Stimulated activated naive B cell treated with anti-CD40 and anti-IgM and Interleukin-4, amounts not matched to agents 10 μg/mL and 1 μg/mL and 100 μg/mL, for 72 hours (primary cell): Measurements from ENCODE around the gene SSTR4.

Source experiments
- ATAC-seq, 2 donors: fragments of 150-1000 bp; cut with Tn5 transposase; replicated peaks; 2 replicates each; pipeline ENCODE4 v1.10.0; 2021; ENCODE audit warnings: moderate library complexity in 1 of 2
- DNase-seq: peaks from one replicate; pipeline ENCODE4 v3.0.0; 2021
- H3K27ac Mint-ChIP-seq: one replicate; pipeline ENCODE4 v1.8.0; 2022; ENCODE audit warnings: mild to moderate bottlenecking, mixed read lengths
- H3K27me3 Mint-ChIP-seq, 2 donors: one replicate each; pipeline ENCODE4 v1.8.0; 2022; ENCODE audit warnings: mixed read lengths in 2 of 2
- H3K36me3 Mint-ChIP-seq, 2 donors: one replicate each; pipeline ENCODE4 v1.8.0; 2022; ENCODE audit warnings: mixed read lengths in 2 of 2, mild to moderate bottlenecking in 1 of 2
- H3K4me1 Mint-ChIP-seq, 2 donors: one replicate each; pipeline ENCODE4 v1.8.0; 2022; ENCODE audit warnings: mixed read lengths in 2 of 2, mild to moderate bottlenecking in 1 of 2
- H3K4me3 Mint-ChIP-seq, 2 donors: one replicate each; pipeline ENCODE4 v1.8.0; 2022; ENCODE audit warnings: mild to moderate bottlenecking in 2 of 2, mixed read lengths in 2 of 2, moderate library complexity in 1 of 2
- H3K9me3 Mint-ChIP-seq, 2 donors: one replicate each; pipeline ENCODE4 v1.8.0; 2022; ENCODE audit warnings: mixed read lengths in 2 of 2, mild to moderate bottlenecking in 1 of 2

The SSTR4 gene

DNA sequence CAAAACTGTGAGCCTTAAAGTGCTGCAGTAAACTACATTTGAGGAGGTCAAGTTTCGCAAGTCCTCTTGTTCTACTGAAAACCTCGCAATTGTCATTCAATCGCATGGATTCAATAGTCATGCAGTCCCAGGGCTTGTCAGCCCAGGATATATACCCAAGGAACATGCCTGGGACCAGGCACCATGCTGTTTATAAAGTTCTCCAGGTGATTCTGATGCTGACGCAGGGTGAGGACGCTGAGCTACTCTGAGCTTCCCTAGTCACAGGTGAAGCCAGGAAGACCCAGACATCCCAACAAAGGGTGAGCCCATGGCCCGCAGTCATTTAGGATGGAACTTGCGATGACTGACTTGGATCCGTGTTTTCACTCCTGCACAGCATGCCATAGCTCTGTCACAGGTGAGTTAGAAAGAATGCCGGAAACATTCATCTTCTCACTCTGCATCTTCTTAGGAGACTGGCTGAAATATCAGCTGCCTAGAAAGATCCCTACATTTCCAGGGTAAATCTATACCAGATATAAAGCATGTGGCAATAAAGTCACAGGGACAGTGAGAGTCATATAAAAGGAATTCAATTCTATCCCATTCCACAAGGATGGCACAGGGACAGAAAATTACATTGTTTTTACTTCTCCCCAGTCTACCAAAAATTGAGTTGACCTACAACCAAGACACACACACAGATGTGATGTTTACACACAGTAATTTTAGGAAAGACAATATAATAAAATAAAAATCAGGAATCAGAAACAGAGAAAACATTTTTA is 27.0 kb upstream of the SSTR4 start:
- Mint-ChIP-seq H3K9me3 (no peaks in the 10 kb centered on the region), H3K27ac (no peak overlapping the region), H3K36me3 (no peaks in the 10 kb centered on the region), H3K27me3 (no peaks in the 10 kb centered on the region), H3K4me1 (no peaks in the 10 kb centered on the region), H3K4me3 (no peak overlapping the region)
- ATAC-seq = no peak
- DNase-seq = no peak

- H3K9me3 Mint-ChIP-seq = no peaks in the 10 kb centered on the region
- no peak for DNase-seq
- no peak overlapping the region for H3K27ac Mint-ChIP-seq
- ATAC-seq = no peak
- no peak overlapping the region for H3K4me3 Mint-ChIP-seq
- H3K36me3 Mint-ChIP-seq = no peaks in the 10 kb centered on the region
- no peaks in the 10 kb centered on the region for H3K27me3 Mint-ChIP-seq
- no peaks in the 10 kb centered on the region for H3K4me1 Mint-ChIP-seq
Observed at GRCh38 chr20:23008667-23009066, 26.4 kb upstream of the SSTR4 start.

DNA sequence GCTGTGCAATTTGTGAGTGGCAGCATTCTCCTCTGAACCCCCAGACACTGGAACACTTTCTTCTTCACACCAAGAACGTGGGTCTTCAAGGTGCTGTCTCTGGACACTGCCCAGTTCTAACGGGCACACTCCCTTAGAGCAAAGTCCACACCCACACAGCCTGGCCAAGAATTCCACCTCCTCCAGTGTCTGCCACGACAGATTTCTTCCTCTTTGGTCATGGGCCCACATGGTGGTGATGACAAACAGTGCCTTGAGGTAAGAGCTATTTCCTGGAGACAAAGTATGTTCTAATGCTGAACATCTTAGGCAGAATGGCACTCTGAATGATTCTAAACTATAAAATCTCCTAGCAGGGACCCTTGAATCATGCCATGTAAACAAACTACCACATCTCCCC is 25.5 kb upstream of the SSTR4 start:
- H3K9me3 Mint-ChIP-seq = no peaks in the 10 kb centered on the region
- DNase-seq (no peak), ATAC-seq (no peak)
- no peak overlapping the region for H3K27ac Mint-ChIP-seq
- H3K27me3 Mint-ChIP-seq = no peaks in the 10 kb centered on the region
- no peak overlapping the region for H3K4me3 Mint-ChIP-seq
- no peaks in the 10 kb centered on the region for H3K4me1 Mint-ChIP-seq
- H3K36me3 Mint-ChIP-seq = no peaks in the 10 kb centered on the region

- Mint-ChIP-seq H3K36me3 (no peaks in the 10 kb centered on the region), H3K27me3 (no peaks in the 10 kb centered on the region), H3K4me3 (no peak overlapping the region), H3K9me3 (no peaks in the 10 kb centered on the region), H3K27ac (no peak overlapping the region), H3K4me1 (no peaks in the 10 kb centered on the region)
- ATAC-seq (no peak), DNase-seq (no peak)
Observed at GRCh38 chr20:23010096-23010495, 25.0 kb upstream of the SSTR4 start.

DNA sequence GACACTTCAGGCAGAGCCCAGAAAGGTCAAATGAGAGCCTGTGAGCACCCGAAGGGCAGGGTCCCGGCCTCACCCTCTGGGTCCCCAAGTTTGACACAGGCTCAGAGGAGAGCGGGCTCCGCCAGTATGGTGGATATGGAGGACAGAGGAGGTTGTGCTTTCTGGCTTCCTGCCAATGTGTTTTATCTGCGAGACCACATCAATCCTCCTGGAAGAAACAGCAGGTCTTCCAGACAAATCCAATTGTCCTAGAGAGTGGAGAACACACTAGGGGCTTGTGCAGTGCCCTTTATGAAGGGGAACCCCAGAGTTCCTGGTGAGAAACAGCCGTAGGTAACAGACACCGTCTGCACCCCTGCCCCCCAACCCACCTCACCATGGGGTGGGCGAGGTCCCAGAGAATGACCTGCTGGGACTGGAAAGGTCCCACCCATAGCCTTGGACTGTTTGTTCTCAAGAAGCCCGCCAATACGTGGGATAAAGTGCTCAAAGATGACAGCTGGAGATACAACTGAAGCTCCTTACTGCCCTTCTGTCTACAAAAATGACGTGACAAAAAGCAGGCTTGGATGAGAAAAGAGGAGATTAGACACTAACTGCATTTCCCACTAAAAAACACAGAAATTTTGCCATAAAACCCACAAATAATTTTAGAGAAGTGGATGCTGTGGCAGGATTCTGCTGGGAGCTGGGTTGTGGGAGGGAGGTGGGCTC is 23.9 kb upstream of the SSTR4 start:
- ATAC-seq = no peak
- no peaks in the 10 kb centered on the region for H3K9me3 Mint-ChIP-seq
- no peaks in the 10 kb centered on the region for H3K4me1 Mint-ChIP-seq
- DNase-seq = no peak
- H3K4me3 Mint-ChIP-seq = no peak overlapping the region
- H3K27me3 Mint-ChIP-seq = no peaks in the 10 kb centered on the region
- no peak overlapping the region for H3K27ac Mint-ChIP-seq
- no peaks in the 10 kb centered on the region for H3K36me3 Mint-ChIP-seq

DNA sequence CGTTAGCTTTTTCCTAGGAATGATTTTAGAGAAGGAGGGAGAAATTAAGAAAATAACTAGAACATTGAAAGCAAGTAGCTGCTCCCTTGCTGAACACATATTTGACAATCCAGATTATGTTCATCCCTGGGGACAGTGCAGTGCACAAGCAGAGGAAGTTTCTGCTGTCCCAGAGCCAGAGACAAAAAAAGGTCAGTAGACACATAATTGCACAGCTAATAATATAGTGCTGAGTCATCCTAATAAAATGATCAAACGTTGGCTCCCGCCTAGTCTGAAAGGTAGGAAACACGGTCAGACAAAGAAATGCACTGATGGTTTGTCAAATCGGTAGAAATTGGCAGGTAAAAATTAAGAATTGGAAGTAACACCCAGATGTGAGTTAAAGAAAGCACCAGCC is 21.7 kb upstream of the SSTR4 start:
- DNase-seq (no peak), ATAC-seq (no peak)
- Mint-ChIP-seq H3K27ac (no peak overlapping the region), H3K4me3 (no peak overlapping the region), H3K4me1 (no peaks in the 10 kb centered on the region), H3K9me3 (no peaks in the 10 kb centered on the region), H3K27me3 (no peaks in the 10 kb centered on the region), H3K36me3 (no peaks in the 10 kb centered on the region)

DNA sequence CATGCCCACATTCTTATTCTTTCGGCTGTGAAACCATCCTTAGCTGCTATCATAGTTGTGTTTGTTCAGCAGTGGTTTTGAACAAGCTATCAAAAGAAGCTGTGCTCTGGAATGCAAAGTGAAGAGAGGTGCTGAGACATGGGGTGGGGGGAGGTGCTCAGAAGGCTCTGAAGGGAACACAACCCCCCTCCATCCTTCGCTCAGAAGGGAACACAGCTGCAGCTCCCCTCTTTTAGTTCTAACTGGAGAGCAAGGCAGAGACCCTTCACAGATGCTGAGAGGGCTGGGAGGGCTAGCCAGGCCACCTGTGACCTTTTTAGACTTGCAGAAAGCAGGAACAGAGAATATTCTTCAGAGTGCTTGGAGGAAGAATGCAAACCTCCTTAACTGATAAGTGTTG is 17.6 kb upstream of the SSTR4 start:
- DNase-seq (no peak), ATAC-seq (no peak)
- no peaks in the 10 kb centered on the region for H3K4me1 Mint-ChIP-seq
- no peaks in the 10 kb centered on the region for H3K9me3 Mint-ChIP-seq
- H3K27me3 Mint-ChIP-seq = no peaks in the 10 kb centered on the region
- H3K36me3 Mint-ChIP-seq = no peaks in the 10 kb centered on the region
- no peak overlapping the region for H3K27ac Mint-ChIP-seq
- no peak overlapping the region for H3K4me3 Mint-ChIP-seq

DNA sequence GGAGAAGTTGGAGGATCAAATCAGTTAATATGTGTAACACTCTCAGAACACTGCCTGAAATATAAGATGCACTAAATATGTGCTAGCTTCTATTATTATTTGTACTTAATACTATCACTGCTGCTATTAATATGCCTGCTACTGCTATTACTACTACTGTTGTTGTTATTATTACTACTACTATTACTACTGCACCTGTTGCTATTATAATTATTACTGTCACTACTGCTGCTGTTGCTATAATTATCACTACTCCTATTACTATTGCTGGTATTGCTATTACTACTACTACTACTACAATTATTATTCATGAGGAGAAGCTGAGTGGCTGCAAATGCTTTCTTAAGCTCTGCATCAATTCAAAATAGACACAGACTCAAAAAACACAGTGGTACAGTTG is 16.7 kb upstream of the SSTR4 start:
- DNase-seq = no peak
- no peaks in the 10 kb centered on the region for H3K27me3 Mint-ChIP-seq
- H3K4me3 Mint-ChIP-seq = no peak overlapping the region
- H3K4me1 Mint-ChIP-seq = no peaks in the 10 kb centered on the region
- H3K36me3 Mint-ChIP-seq = no peaks in the 10 kb centered on the region
- no peaks in the 10 kb centered on the region for H3K9me3 Mint-ChIP-seq
- ATAC-seq = no peak
- no peak overlapping the region for H3K27ac Mint-ChIP-seq

DNA sequence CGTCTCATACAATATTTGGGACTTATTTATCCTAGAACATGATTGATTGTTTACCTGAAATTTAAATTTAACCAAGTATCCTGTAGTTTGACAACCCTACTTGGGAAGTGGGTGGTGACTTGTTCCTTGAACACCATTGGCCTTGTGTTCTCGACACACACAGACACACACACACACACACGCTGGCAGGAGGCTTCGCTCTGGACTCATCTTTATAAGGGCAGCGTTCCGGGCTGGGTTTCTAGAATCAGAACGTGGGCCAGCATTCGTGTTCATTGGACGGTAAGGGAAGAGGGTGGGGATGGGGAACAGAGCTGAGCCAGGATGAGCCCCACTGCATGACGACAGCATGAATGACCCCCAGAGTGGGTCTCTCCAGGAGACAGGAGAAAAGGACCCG is 16.2 kb upstream of the SSTR4 start:
- Mint-ChIP-seq H3K4me3 (no peak overlapping the region), H3K4me1 (no peaks in the 10 kb centered on the region), H3K27ac (no peak overlapping the region), H3K9me3 (no peaks in the 10 kb centered on the region), H3K36me3 (no peaks in the 10 kb centered on the region), H3K27me3 (no peaks in the 10 kb centered on the region)
- ATAC-seq (no peak), DNase-seq (no peak)

DNA sequence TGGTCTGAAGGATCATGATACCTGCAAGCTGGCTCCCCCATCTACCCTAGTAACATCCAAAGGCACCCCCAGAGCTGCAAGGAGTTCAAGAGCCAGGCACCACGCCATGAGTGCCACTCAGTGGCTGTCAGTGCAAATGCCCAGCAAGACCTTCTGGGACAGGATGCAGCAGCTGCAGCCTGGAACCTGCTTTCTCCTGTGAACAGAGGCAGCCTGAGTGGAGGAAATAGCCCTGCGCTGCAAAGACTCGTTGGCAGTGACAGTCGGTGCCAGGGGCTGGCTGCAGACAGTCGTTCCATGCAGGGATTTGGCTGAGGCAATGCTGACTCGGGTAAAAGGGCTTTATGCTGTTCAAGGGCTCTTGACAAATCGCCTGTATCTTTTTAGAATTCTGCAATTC is 15.7 kb upstream of the SSTR4 start:
- Mint-ChIP-seq H3K27me3 (no peaks in the 10 kb centered on the region), H3K4me3 (no peak overlapping the region), H3K9me3 (no peaks in the 10 kb centered on the region), H3K4me1 (no peaks in the 10 kb centered on the region), H3K36me3 (no peaks in the 10 kb centered on the region), H3K27ac (no peak overlapping the region)
- no peak for ATAC-seq
- no peak for DNase-seq

DNA sequence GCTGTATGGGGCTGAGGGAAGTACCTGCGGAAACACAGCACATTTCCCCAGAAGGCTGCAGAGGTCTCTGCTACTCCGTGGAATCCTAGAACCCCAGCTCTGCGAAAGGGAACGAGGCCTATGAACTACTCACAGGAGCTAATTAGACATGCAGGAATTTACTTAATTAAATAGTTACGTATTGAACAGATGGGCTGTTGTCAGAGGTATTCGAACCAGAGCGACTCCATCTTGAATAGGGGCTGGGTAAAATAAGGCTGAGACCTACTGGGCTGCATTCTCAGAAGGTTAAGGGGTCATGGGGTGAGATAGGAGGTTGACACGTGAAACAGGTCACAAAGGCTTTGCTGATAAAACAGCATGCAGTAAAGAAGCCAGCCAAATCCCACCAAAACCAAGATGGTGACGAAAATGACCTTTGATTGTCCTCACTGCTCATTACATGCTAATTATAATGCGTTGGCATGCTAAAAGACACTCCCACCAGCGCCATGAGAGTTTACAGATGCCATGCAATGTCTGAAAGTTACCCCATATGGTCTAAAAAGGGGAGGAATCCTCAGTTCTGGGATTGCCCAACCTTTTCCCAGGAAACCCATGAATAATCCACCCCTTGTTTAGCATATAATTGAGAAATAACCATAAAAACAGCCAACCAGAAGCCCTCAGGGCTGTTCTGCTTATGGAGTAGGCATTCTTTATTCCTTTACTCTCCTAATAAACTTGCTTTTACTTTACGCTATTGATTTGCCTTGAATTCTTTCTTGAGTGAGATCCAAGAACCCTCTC is 14.7 kb upstream of the SSTR4 start:
- H3K36me3 Mint-ChIP-seq = no peaks in the 10 kb centered on the region
- no peaks in the 10 kb centered on the region for H3K4me1 Mint-ChIP-seq
- H3K27me3 Mint-ChIP-seq = no peaks in the 10 kb centered on the region
- H3K9me3 Mint-ChIP-seq = no peaks in the 10 kb centered on the region
- ATAC-seq = no peak
- H3K4me3 Mint-ChIP-seq = no peak overlapping the region
- no peak overlapping the region for H3K27ac Mint-ChIP-seq
- no peak for DNase-seq

DNA sequence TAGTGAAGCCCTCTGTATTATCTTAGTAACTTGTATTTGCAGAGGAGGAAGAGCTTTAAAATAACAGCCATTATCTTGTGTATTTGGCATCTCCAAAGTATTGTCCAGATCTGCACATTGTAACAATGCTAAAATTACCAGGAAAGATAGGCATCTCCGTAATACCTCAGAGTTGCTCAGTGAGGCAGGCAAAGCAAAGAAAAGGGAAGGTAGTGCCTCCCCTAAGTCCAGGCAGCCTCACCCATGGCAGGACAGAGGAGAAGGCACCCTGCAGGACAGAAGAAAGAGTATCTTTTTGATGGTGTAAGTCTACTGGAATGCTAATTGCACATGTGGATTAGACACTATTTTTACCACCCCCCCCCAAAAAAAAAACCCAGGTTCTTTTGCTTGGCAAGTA is 13.6 kb upstream of the SSTR4 start:
- no peaks in the 10 kb centered on the region for H3K36me3 Mint-ChIP-seq
- H3K9me3 Mint-ChIP-seq = no peaks in the 10 kb centered on the region
- DNase-seq = no peak
- no peak for ATAC-seq
- no peak overlapping the region for H3K4me3 Mint-ChIP-seq
- H3K4me1 Mint-ChIP-seq = no peaks in the 10 kb centered on the region
- no peak overlapping the region for H3K27ac Mint-ChIP-seq
- H3K27me3 Mint-ChIP-seq = no peaks in the 10 kb centered on the region

DNA sequence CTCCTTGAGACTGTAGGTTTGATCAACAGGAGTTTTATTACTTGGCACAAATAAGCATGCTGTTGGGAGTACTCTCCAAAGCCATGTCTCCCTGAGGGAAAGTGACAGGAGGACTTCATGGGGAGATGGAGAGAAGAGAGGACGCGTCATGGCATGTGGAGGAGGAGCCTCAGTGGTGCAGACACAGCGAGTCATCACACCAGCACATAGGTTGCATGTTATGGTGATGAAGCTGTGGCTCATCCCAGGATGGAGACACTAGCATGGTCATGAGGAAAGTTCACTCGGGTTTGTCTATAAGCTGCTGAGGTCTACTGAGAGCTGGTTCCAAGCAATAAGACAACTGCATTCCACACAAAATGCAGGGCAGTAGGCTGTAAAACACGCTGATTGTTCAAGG is 13.2 kb upstream of the SSTR4 start:
- no peaks in the 10 kb centered on the region for H3K36me3 Mint-ChIP-seq
- H3K4me3 Mint-ChIP-seq = no peak overlapping the region
- no peaks in the 10 kb centered on the region for H3K27me3 Mint-ChIP-seq
- no peaks in the 10 kb centered on the region for H3K4me1 Mint-ChIP-seq
- H3K27ac Mint-ChIP-seq = no peak overlapping the region
- DNase-seq (no peak), ATAC-seq (no peak)
- no peaks in the 10 kb centered on the region for H3K9me3 Mint-ChIP-seq

- no peaks in the 10 kb centered on the region for H3K9me3 Mint-ChIP-seq
- H3K27me3 Mint-ChIP-seq = no peaks in the 10 kb centered on the region
- DNase-seq (no peak), ATAC-seq (no peak)
- no peak overlapping the region for H3K27ac Mint-ChIP-seq
- H3K36me3 Mint-ChIP-seq = no peaks in the 10 kb centered on the region
- H3K4me3 Mint-ChIP-seq = no peak overlapping the region
- H3K4me1 Mint-ChIP-seq = no peaks in the 10 kb centered on the region
Observed at GRCh38 chr20:23022849-23023248, 12.3 kb upstream of the SSTR4 start.

DNA sequence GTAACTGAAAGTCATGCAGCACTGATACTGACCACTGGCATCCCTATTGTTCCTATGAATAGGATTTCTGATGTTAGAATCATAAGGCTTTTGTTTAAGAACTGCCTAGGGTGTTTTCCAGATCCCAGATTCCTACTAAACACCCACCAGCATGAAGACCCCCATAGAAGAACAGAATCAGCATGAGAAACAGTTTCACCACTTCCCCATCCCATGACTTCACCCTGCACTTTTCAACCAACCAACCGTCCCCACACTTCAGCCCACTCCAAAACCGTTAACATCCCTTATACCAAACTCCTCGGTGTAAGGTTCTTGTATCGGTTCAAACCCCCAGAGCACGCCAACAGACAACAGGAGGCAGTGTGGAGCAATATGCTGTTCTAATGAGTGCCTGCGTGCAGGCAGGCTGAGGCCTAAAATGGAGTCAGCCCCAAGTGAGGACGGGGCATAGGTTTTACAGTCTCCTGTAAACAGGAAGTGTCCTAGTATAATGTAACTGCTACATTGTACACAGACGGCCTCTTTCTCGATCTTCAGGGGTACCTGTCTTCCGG is 11.4 kb upstream of the SSTR4 start:
- H3K27me3 Mint-ChIP-seq = no peaks in the 10 kb centered on the region
- no peaks in the 10 kb centered on the region for H3K36me3 Mint-ChIP-seq
- no peaks in the 10 kb centered on the region for H3K9me3 Mint-ChIP-seq
- H3K4me3 Mint-ChIP-seq = no peak overlapping the region
- DNase-seq = no peak
- no peak for ATAC-seq
- no peaks in the 10 kb centered on the region for H3K4me1 Mint-ChIP-seq
- no peak overlapping the region for H3K27ac Mint-ChIP-seq
